IMR-90 (cell line): ENCODE data around the gene ATP1A4. TPM values are rescaled to one million over a fixed set of nuclear protein-coding genes. Genes with fewer than 3 reads are reported as not detected.

Experiments
- ATAC-seq: fragments of 200-7000 bp; cut with Tn5 transposase; 2 replicates; pipeline ENCODE4 v1.9.1; 2020; ENCODE audit warnings: low read depth, mild to moderate bottlenecking, moderate library complexity
- BruUV-seq: library from RNA; stranded (reverse); fragments of 400-500 nt; replicated peaks from 2 replicates; lab custom pipeline; 2021; lab: Mats Ljungman, UMichigan
- CTCF ChIA-PET: fragments of 300-600 bp; formaldehyde crosslinking; extraction: SDS; loops from one replicate; lab custom pipeline; 2021; ENCODE audit warnings: antibody characterized with exemption; lab: Yijun Ruan, JAX
- POLR2A ChIA-PET: fragments of 300-600 bp; sonication (Branson Sonifier 250); formaldehyde crosslinking; loops from one replicate; lab custom pipeline; 2022; ENCODE audit warnings: antibody characterized with exemption; ENCODE audit not compliant: unreplicated experiment; lab: Charles Lee
- DNase-seq: peaks from one replicate; pipeline ENCODE4 v3.0.0; 2013
- H2AFZ ChIP-seq: replicated peaks from 2 replicates; pipeline ENCODE3; 2013; ENCODE audit warnings: low read length, mild to moderate bottlenecking; ENCODE audit not compliant: poor library complexity
- H2AK5ac ChIP-seq: 2 replicates; pipeline ENCODE4 v1.6.1; 2013; ENCODE audit warnings: low read depth, low read length, inconsistent platforms
- H2AK9ac ChIP-seq: replicated peaks from 2 replicates; pipeline ENCODE3; 2013; ENCODE audit warnings: mild to moderate bottlenecking, low read depth, low read length, moderate library complexity; ENCODE audit not compliant: poor library complexity
- H2BK120ac ChIP-seq: 2 replicates; pipeline ENCODE4 v1.6.1; 2013; ENCODE audit warnings: low read depth, low read length, inconsistent platforms
- H2BK15ac ChIP-seq: 3 replicates; pipeline ENCODE4 v1.6.1; 2013; ENCODE audit warnings: low read depth, low read length, inconsistent platforms
- H2BK20ac ChIP-seq: 2 replicates; pipeline ENCODE4 v1.6.1; 2013; ENCODE audit warnings: low read depth, mild to moderate bottlenecking, inconsistent platforms, low read length, moderate library complexity
- H2BK5ac ChIP-seq: 2 replicates; pipeline ENCODE4 v1.6.1; 2013; ENCODE audit warnings: mild to moderate bottlenecking, low read depth, low read length, inconsistent platforms; ENCODE audit not compliant: poor library complexity, severe bottlenecking
- H3K14ac ChIP-seq: replicated peaks from 2 replicates; pipeline ENCODE4 v1.6.1; 2013; ENCODE audit warnings: low read depth, low read length, inconsistent platforms
- H3K18ac ChIP-seq: 2 replicates; pipeline ENCODE4 v1.6.1; 2013; ENCODE audit warnings: low read depth, low read length, control low read depth
- H3K23ac ChIP-seq: 2 replicates; pipeline ENCODE4 v1.6.1; 2013; ENCODE audit warnings: low read depth, low read length, inconsistent platforms
- H3K27ac ChIP-seq: 2 replicates; pipeline ENCODE4 v1.5.1; 2013; ENCODE audit warnings: mild to moderate bottlenecking, control low read depth, low read length; ENCODE audit not compliant: insufficient read depth
- H3K27me3 ChIP-seq: 2 replicates; pipeline ENCODE4 v1.6.1; 2013; ENCODE audit warnings: low read length; ENCODE audit not compliant: control insufficient read depth, insufficient read depth
- H3K36me3 ChIP-seq: 2 replicates; pipeline ENCODE4 v1.6.1; 2013; ENCODE audit warnings: low read length, mixed read lengths; ENCODE audit not compliant: control insufficient read depth, insufficient read depth
- H3K4ac ChIP-seq: 2 replicates; pipeline ENCODE4 v1.6.1; 2013; ENCODE audit warnings: low read depth, low read length, inconsistent platforms
- H3K4me1 ChIP-seq: 2 replicates; pipeline ENCODE4 v1.6.1; 2013; ENCODE audit warnings: low read length, mixed read lengths; ENCODE audit not compliant: control insufficient read depth, insufficient read depth
- H3K4me2 ChIP-seq: 2 replicates; pipeline ENCODE4 v1.6.1; 2013; ENCODE audit warnings: low read depth, mild to moderate bottlenecking, control low read depth, low read length, moderate library complexity
- H3K4me3 ChIP-seq: 2 replicates; pipeline ENCODE4 v1.5.1; 2013; ENCODE audit warnings: low read depth, mild to moderate bottlenecking, control low read depth, low read length, moderate library complexity; ENCODE audit not compliant: insufficient read depth
- H3K56ac ChIP-seq: 2 replicates; pipeline ENCODE4 v1.6.1; 2013; ENCODE audit warnings: low read length, inconsistent platforms; ENCODE audit not compliant: insufficient read depth; ENCODE audit errors: extremely low read depth
- H3K79me1 ChIP-seq, 2 experiments: 2 replicates each; pipeline ENCODE4 v1.6.1; 2013; ENCODE audit warnings: low read length in 2 of 2, inconsistent platforms in 1 of 2, low read depth in 1 of 2
- H3K9ac ChIP-seq: 2 replicates; pipeline ENCODE4 v1.6.1; 2013; ENCODE audit warnings: low read depth, low read length, control low read depth
- H3K9me1 ChIP-seq: 2 replicates; pipeline ENCODE4 v1.6.1; 2013; ENCODE audit warnings: low read length, inconsistent platforms; ENCODE audit not compliant: insufficient read depth
- H3K9me3 ChIP-seq: 2 replicates; pipeline ENCODE4 v1.6.1; 2013; ENCODE audit warnings: low read length; ENCODE audit not compliant: control insufficient read depth, insufficient read depth
- H4K20me1 ChIP-seq: 2 replicates; pipeline ENCODE4 v1.6.1; 2013; ENCODE audit warnings: low read length, inconsistent platforms; ENCODE audit not compliant: insufficient read depth
- H4K5ac ChIP-seq: 2 replicates; pipeline ENCODE4 v1.6.1; 2013; ENCODE audit warnings: mild to moderate bottlenecking, low read depth, low read length, control low read depth
- H4K8ac ChIP-seq, 2 experiments: 2 replicates each; pipeline ENCODE4 v1.6.1; 2013; ENCODE audit warnings: low read depth in 2 of 2, low read length in 2 of 2, control low read depth in 1 of 2, inconsistent platforms in 1 of 2
- H4K91ac ChIP-seq: 2 replicates; pipeline ENCODE4 v1.6.1; 2013; ENCODE audit warnings: low read depth, low read length, inconsistent platforms; ENCODE audit not compliant: insufficient read depth
- BHLHE40 ChIP-seq: fragments of 150-350 bp; IDR thresholded peaks from 2 replicates; pipeline ENCODE4 v1.6.1; 2016; ENCODE audit warnings: mild to moderate bottlenecking, low read depth, low read length
- CEBPB ChIP-seq: IDR thresholded peaks from 2 replicates; pipeline ENCODE4 v1.6.1; 2012; ENCODE audit warnings: low read depth, low read length, improper control_type of control experiment
- CHD1 ChIP-seq: IDR thresholded peaks from 2 replicates; pipeline ENCODE4 v1.6.1; 2012; ENCODE audit warnings: low read depth, low read length, improper control_type of control experiment
- CTCF ChIP-seq: conservative IDR thresholded peaks from 2 replicates; pipeline ENCODE4 v1.5.1; 2012; ENCODE audit warnings: mild to moderate bottlenecking, low read depth, low read length, improper control_type of control experiment
- ELK1 ChIP-seq: fragments of 150-350 bp; IDR thresholded peaks from 2 replicates; pipeline ENCODE4 v1.6.1; 2016; ENCODE audit warnings: low read depth, mild to moderate bottlenecking, low read length, moderate library complexity, borderline replicate concordance
- FOS ChIP-seq: fragments of 150-350 bp; IDR thresholded peaks from 2 replicates; pipeline ENCODE4 v1.6.1; 2016; ENCODE audit warnings: low read depth, low read length
- MAFK ChIP-seq: IDR thresholded peaks from 2 replicates; pipeline ENCODE4 v1.6.1; 2012; ENCODE audit warnings: low read depth, low read length, improper control_type of control experiment
- MAZ ChIP-seq: IDR thresholded peaks from 2 replicates; pipeline ENCODE4 v1.6.1; 2012; ENCODE audit warnings: low read depth, mild to moderate bottlenecking, low read length, improper control_type of control experiment, moderate library complexity, borderline replicate concordance
- MXI1 ChIP-seq: IDR thresholded peaks from 2 replicates; pipeline ENCODE4 v1.6.1; 2012; ENCODE audit warnings: low read depth, mild to moderate bottlenecking, low read length, moderate library complexity, borderline replicate concordance
- NFE2L2 ChIP-seq: fragments of 150-350 bp; IDR thresholded peaks from 2 replicates; pipeline ENCODE4 v1.6.1; 2016; ENCODE audit warnings: low read depth, mild to moderate bottlenecking, low read length
- POLR2A ChIP-seq: IDR thresholded peaks from 2 replicates; pipeline ENCODE4 v1.6.1; 2012; ENCODE audit warnings: mild to moderate bottlenecking, low read depth, low read length
- RAD21 ChIP-seq: IDR thresholded peaks from 2 replicates; pipeline ENCODE4 v1.6.1; 2012; ENCODE audit warnings: low read length, improper control_type of control experiment
- RCOR1 ChIP-seq: IDR thresholded peaks from 2 replicates; pipeline ENCODE4 v1.6.1; 2012; ENCODE audit warnings: mild to moderate bottlenecking, low read length, improper control_type of control experiment; ENCODE audit not compliant: insufficient replicate concordance
- RFX5 ChIP-seq: IDR thresholded peaks from 2 replicates; pipeline ENCODE4 v1.8.0; 2012; ENCODE audit warnings: low read depth, mild to moderate bottlenecking, low read length, moderate library complexity
- SMC3 ChIP-seq: fragments of 150-350 bp; IDR thresholded peaks from 2 replicates; pipeline ENCODE4 v1.6.1; 2016; ENCODE audit warnings: low read depth, mild to moderate bottlenecking, antibody characterized with exemption, low read length, moderate library complexity
- WGBS, 2 experiments: methylation state at CpG; one replicate each; pipeline versions ENCODE4 v1.1.5 to v1.1.7; 2013; ENCODE audit warnings: missing lambda C conversion rate in 2 of 2; ENCODE audit not compliant: insufficient read length in 1 of 2; ENCODE audit errors: extremely low coverage in 2 of 2; 5-methylcytosine and 5-hydroxymethylcytosine counted together
- dilution Hi-C: fragments of 300-500 bp; cut with HindIII; formaldehyde crosslinking; loops from one replicate; pipeline ENCODE4 v1.14.3; 2018; ENCODE audit warnings: low sequenced_read_pairs; ENCODE audit not compliant: unreplicated experiment
- in situ Hi-C: fragments of 300-500 bp; cut with MboI; formaldehyde crosslinking; loops from 3 replicates; pipeline ENCODE4 v1.14.3; 2019; ENCODE audit warnings: low sequenced_read_pairs, inconsistent platforms, mixed read lengths
- intact Hi-C: fragments of 100-400 bp; cut with micrococcal nuclease; formaldehyde crosslinking; loops from 2 replicates; pipeline ENCODE4 v1.10.0; 2022
- polyA plus RNA-seq, 3 experiments: library from polyadenylated mRNA; depleted of rRNA; stranded (reverse); fragments of >200 nt; gene quantifications; 2 replicates each; pipeline ENCODE4 v1.2.3, GENCODE V29; 2012; ENCODE audit warnings: low replicate concordance in 1 of 3
- total RNA-seq: library from RNA; depleted of rRNA; stranded (reverse); fragments of >200 nt; gene quantifications from 2 replicates; pipeline ENCODE4 v1.2.3, GENCODE V29; 2012
- TF ChIP-seq, protein P1 (sequence below): fragments of 150-350 bp; IDR thresholded peaks from 2 replicates; pipeline ENCODE4 v1.6.1; 2017; ENCODE audit warnings: mild to moderate bottlenecking, antibody characterized with exemption, low read length, low read depth

The ATP1A4 gene
- total and polyA plus RNA-seq, 2 of the 4 experiments (the other 2 are of a cell fraction), result not detected

- H3K9me3 ChIP-seq, result no peaks in the 10 kb centered on the region
- no peaks in the 10 kb centered on the region for H3K27me3 ChIP-seq
- H2BK20ac ChIP-seq, result no peak overlapping the region
- peaks cover 4% of the 10 kb centered on the region for H3K9me1 ChIP-seq
- H4K20me1 ChIP-seq, result peaks cover 46% of the 10 kb centered on the region
- H3K14ac ChIP-seq, result no peak overlapping the region
- no peak overlapping the region for H2AK5ac ChIP-seq
- H3K4ac ChIP-seq, result no peak overlapping the region
- no peak overlapping the region for H3K23ac ChIP-seq
- WGBS, 2 experiments, result 47% methylated on average over 3 of the region's 10 CpGs; no CpG with 5 or more reads in 1 of the 2 experiments
- CTCF ChIA-PET, result interaction anchor here (1.6 to 5.2 kb wide), 2 partner anchors 25 to 116 kb away, joined by 4 to 63 read pairs; no protein-coding TSS in a partner anchor
- H2BK5ac ChIP-seq, result no peak overlapping the region
- peak overlapping the region; percentile 13; the same call in 1 of the 2 replicates for H3K27ac ChIP-seq
- peaks cover 21% of the 10 kb centered on the region for H3K4me1 ChIP-seq
- no peak overlapping the region for H4K91ac ChIP-seq
- no peak overlapping the region for H3K4me2 ChIP-seq
- H3K36me3 ChIP-seq, result peaks cover 67% of the 10 kb centered on the region
- no peak overlapping the region for H2AFZ ChIP-seq
- ATAC-seq (no peak), DNase-seq (no peak)
- POLR2A ChIA-PET, result no interaction called here
- BruUV-seq, result no TSS peak
- intact Hi-C loops, result loop anchor here (10.0 kb wide), 1 partner anchor 293 kb away; the partner anchor contains the start of gene TAGLN2
- no peak overlapping the region for H2AK9ac ChIP-seq
- no peak for TF ChIP-seq MXI1
- TF ChIP-seq RAD21, result no peak
- TF ChIP-seq POLR2A, result no peak
- TF ChIP-seq CTCF, result no peak
- no peak for TF ChIP-seq MAZ
- TF ChIP-seq ELK1, result no peak
- TF ChIP-seq RFX5, result no peak
- no peak for TF ChIP-seq RCOR1
- TF ChIP-seq, protein P1, sequence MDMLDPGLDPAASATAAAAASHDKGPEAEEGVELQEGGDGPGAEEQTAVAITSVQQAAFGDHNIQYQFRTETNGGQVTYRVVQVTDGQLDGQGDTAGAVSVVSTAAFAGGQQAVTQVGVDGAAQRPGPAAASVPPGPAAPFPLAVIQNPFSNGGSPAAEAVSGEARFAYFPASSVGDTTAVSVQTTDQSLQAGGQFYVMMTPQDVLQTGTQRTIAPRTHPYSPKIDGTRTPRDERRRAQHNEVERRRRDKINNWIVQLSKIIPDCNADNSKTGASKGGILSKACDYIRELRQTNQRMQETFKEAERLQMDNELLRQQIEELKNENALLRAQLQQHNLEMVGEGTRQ, result no peak
- no peak for TF ChIP-seq NFE2L2
- no peak for TF ChIP-seq MAFK
- no peak for TF ChIP-seq BHLHE40
- TF ChIP-seq FOS, result no peak
- TF ChIP-seq CHD1, result no peak
- no peak for TF ChIP-seq CEBPB
- no peak for TF ChIP-seq SMC3
- H3K4me3 ChIP-seq, result no peak overlapping the region
- H2BK120ac ChIP-seq, result no peak overlapping the region
- no peak overlapping the region for H3K56ac ChIP-seq
- dilution Hi-C loops, result loop anchor here (10.0 kb wide), 1 partner anchor 113 kb away; no protein-coding TSS in a partner anchor
- no peak overlapping the region for H2BK15ac ChIP-seq
- H4K8ac ChIP-seq, result no peak overlapping the region
- H3K9ac ChIP-seq, result no peak overlapping the region
- peaks cover 10 to 43% of the 10 kb centered on the region in 2 experiments; a peak in 3 of 4 replicates for H3K79me1 ChIP-seq
- in situ Hi-C loops, result no loop called here
- no peak overlapping the region for H4K5ac ChIP-seq
- H3K18ac ChIP-seq, result no peak overlapping the region
Observed at GRCh38 chr1:160217481-160218051, 66.2 kb downstream of the ATP1A4 start.
